Progenitor cell of endocrine pancreas (in vitro differentiated cells): Measurements from ENCODE around the gene NEBL. TPM values are rescaled to one million over a fixed set of nuclear protein-coding genes. Genes with fewer than 3 reads are reported as not detected.

Experiments
- DNase-seq: peaks from one replicate; pipeline ENCODE4 v3.0.0; 2021; ENCODE audit warnings: low spot score; ENCODE audit not compliant: unreplicated experiment
- H3K27ac Mint-ChIP-seq: 2 replicates; pipeline ENCODE4 v1.8.0; 2021; ENCODE audit warnings: mild to moderate bottlenecking, moderate library complexity, mixed read lengths
- H3K27me3 Mint-ChIP-seq: 2 replicates; pipeline ENCODE4 v1.8.0; 2021; ENCODE audit warnings: mixed read lengths
- H3K36me3 Mint-ChIP-seq: 2 replicates; pipeline ENCODE4 v1.8.0; 2022; ENCODE audit warnings: mixed read lengths; ENCODE audit not compliant: insufficient read depth
- H3K4me1 Mint-ChIP-seq: 2 replicates; pipeline ENCODE4 v1.8.0; 2021; ENCODE audit warnings: low read depth, mixed read lengths
- H3K4me3 Mint-ChIP-seq: 2 replicates; pipeline ENCODE4 v1.8.0; 2021; ENCODE audit warnings: low read depth, mild to moderate bottlenecking, moderate library complexity, mixed read lengths
- H3K9me3 Mint-ChIP-seq: 2 replicates; pipeline ENCODE4 v1.8.0; 2021; ENCODE audit warnings: low read depth, mixed read lengths
- CTCF ChIP-seq: fragments of 200-600 bp; sonication (generic); IDR thresholded peaks from one replicate; pipeline ENCODE4 v1.5.0; 2021; ENCODE audit warnings: antibody characterized with exemption, mild to moderate bottlenecking; ENCODE audit not compliant: unreplicated experiment
- total RNA-seq: library from RNA; stranded (reverse); gene quantifications from 2 replicates; pipeline ENCODE4 v1.2.1, GENCODE V29; 2021

NEBL gene
- total RNA-seq, 1 donor from 2014 or later, result 13.2 TPM

- Mint-ChIP-seq H3K4me1 (no peaks in the 10 kb centered on the region), H3K27ac (no peak overlapping the region), H3K36me3 (no peaks in the 10 kb centered on the region), H3K9me3 (peaks cover 3% of the 10 kb centered on the region), H3K27me3 (no peaks in the 10 kb centered on the region), H3K4me3 (no peak overlapping the region)
- no peak for DNase-seq
- TF ChIP-seq CTCF, result no peak
Observed at GRCh38 chr10:20927456-20927855, 30.3 kb upstream of the NEBL start.

GRCh38 chr10:20922451-20922850, 25.3 kb upstream of the NEBL start:
- H3K4me3 Mint-ChIP-seq, result no peak overlapping the region
- DNase-seq, result no peak
- no peaks in the 10 kb centered on the region for H3K4me1 Mint-ChIP-seq
- TF ChIP-seq CTCF, result no peak
- no peaks in the 10 kb centered on the region for H3K9me3 Mint-ChIP-seq
- H3K27ac Mint-ChIP-seq, result no peak overlapping the region
- H3K36me3 Mint-ChIP-seq, result no peaks in the 10 kb centered on the region
- no peaks in the 10 kb centered on the region for H3K27me3 Mint-ChIP-seq

DNA sequence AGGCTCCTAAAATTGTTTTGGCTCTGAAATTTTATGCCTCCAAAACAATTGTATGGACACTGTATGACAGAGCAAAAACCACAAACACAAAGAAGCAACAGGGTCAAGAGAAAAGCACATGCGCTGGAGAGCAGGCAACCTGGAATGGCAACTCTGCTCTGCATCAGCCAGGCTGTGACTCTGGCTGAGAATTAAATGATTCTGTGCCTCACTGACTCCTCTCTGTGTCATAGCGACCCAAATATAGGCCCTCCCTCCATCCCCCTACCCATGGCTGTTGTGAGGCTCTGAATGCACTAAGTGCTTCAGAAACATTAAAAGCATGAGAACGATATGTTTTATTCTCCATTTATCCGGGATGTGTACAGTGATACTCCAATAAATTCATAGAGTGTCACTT, 24.9 kb upstream of the NEBL start:
- TF ChIP-seq CTCF, result no peak
- no peaks in the 10 kb centered on the region for H3K27me3 Mint-ChIP-seq
- H3K36me3 Mint-ChIP-seq, result no peaks in the 10 kb centered on the region
- no peaks in the 10 kb centered on the region for H3K4me1 Mint-ChIP-seq
- no peak for DNase-seq
- no peak overlapping the region for H3K4me3 Mint-ChIP-seq
- H3K27ac Mint-ChIP-seq, result no peak overlapping the region
- no peaks in the 10 kb centered on the region for H3K9me3 Mint-ChIP-seq

- no peak overlapping the region for H3K4me3 Mint-ChIP-seq
- H3K27ac Mint-ChIP-seq, result no peak overlapping the region
- no peaks in the 10 kb centered on the region for H3K4me1 Mint-ChIP-seq
- DNase-seq, result no peak
- H3K9me3 Mint-ChIP-seq, result no peaks in the 10 kb centered on the region
- no peaks in the 10 kb centered on the region for H3K27me3 Mint-ChIP-seq
- TF ChIP-seq CTCF, result no peak
- H3K36me3 Mint-ChIP-seq, result no peaks in the 10 kb centered on the region
Observed at GRCh38 chr10:20920061-20920460, 22.9 kb upstream of the NEBL start.

GRCh38 chr10:20919481-20919880, 22.4 kb upstream of the NEBL start:
- Mint-ChIP-seq H3K27me3 (no peaks in the 10 kb centered on the region), H3K4me1 (no peaks in the 10 kb centered on the region), H3K4me3 (no peak overlapping the region), H3K36me3 (no peaks in the 10 kb centered on the region), H3K9me3 (no peaks in the 10 kb centered on the region), H3K27ac (no peak overlapping the region)
- DNase-seq, result no peak
- TF ChIP-seq CTCF, result no peak
